ENCODE measurements around the gene TCL1B. TPM values are rescaled to one million over a fixed set of nuclear protein-coding genes. Genes with fewer than 3 reads are reported as not detected.

Gene TCL1B
- total RNA-seq, 1 donor from 2014 or later: not detected

Other genes starting within 250 kb of the TCL1B start
- 72.5 and 76.2 TPM in 2 replicates for gene SYNE3, start 169.8 kb upstream of the TCL1B start, total RNA-seq
- gene GLRX5, start 151.4 kb upstream of the TCL1B start, total RNA-seq: 34.1 and 36.9 TPM in 2 replicates
- gene TCL1A, start 27.7 kb downstream of the TCL1B start, total RNA-seq: not detected in 2 replicates
- not detected in 2 replicates for gene TUNAR, start 190.4 kb downstream of the TCL1B start, total RNA-seq

Data from T-helper 1 cell treated with Interleukin-12 subunit alpha and Interleukin-12 subunit beta and Interleukin-4 antibody, amounts not matched to agents 30 ng/mL and 1 ng/mL, for 36 hours (primary cell).